Stimulated activated CD4-positive, alpha-beta T cell treated with anti-CD3 and anti-CD28 coated beads, Interleukin-15, amount 100 ng/mL, for 48 hours (primary cell): Measurements from ENCODE around the gene CCDC28A.

Source experiments
- DNase-seq, 2 donors: peaks; one replicate each; pipeline ENCODE4 v3.0.0-alpha.2; 2020; ENCODE audit warnings: low read depth in 2 of 2

CCDC28A gene

DNA sequence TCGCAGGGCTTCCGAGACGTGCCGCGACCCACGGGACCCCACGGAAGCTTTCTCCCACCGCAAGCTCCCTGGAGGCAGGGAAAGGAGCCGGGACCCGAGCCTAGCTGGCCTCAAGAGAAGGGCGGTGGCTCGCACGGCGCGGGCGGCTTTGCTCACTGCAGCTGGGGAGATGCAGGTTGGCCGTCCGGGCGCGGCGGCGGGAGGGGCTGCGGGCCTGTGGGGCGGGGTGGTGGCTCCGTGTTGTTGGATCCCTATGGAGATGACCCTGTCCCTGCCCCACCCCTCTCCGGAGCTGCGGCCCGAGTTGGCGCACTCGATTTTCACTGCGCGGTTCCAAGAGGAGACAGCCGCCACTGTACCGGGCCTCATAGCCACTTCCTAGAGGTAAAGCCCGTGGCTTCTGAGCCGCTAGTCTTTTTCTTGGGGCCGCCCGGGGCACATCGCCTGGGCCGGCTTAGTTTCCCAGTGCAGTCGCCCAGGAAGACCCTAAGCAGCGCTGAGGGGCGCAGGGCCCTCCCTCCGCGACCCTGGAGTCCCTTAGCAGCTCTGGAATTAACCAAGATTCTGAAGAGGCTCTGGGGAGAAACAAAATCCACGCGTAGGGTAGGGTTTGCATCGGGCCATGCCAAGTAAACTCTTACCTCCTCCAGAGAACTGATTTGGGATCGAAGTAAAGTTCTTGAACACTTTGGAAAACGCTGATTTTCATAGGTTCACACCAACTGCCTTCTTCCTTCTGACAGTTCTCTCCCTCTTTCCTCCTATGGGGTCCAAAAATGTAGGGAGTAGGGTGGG lies 22.4 kb downstream of the CCDC28A start, which contains the start of gene ECT2L:
ECT2L (plus strand) TSS at position 279 of the 795 bp plus-strand sequence. CDS start 17,188 bp downstream, outside the sequence.
- DNase-seq, result no peak

DNA sequence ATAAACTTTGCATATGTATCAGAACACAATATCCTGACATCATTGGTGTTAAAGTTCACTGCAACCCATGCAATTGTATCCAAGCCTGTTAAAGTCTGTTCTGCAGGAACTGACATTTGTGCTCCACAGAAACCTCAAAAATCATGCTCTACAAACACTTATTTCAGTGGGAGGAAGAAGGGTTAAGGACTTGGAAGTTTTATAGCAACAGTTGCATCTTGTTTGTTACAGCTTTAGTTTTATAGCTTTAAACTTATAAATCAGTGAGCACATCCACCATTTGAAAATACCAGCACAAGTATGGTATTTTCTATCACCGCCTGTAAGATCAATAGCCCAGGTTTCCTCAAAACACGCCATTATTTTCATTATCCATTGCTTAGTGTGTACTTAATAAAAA lies 23.2 kb downstream of the CCDC28A start:
- DNase-seq, result no peak

GRCh38 chr6:138797806-138798446 lies 24.4 kb downstream of the CCDC28A start:
- no peak for DNase-seq

DNA sequence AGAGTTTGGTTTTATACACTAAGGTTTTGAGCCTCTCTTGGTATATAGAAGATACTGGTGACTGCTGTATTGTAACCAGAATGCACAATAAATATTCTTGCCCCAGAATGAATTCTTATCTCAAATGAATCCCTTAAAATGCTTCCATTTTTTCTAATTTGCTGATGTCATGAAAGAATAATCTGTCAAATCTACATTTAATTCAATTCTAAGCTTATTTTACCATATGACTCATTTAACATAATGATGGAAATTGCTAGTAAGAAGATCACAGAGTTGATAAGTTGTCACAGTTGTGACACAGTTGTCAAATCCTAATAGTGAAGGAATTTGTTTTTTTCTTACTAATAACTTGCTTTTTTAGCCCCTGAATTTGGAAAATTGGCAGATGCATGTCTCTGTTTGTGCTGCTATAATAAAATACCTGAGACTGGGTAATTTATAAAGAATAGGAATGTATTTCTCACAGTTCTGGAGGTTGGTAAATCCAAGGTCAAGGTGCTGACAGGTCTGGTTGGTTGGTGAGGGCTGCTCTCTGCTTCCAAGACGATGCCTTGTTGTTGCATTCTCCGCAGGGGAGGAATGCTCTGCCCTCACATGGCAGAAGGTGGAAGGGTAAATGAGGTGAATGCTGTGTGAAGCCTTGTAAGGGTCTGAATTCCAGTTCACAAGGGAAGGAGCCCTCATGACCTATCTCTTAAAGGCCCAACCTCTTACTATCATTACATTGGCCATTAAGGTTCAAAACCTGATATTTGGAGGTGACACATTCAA lies 27.0 kb downstream of the CCDC28A start:
- DNase-seq, result no peak

GRCh38 chr6:138803331-138803730 lies 29.8 kb downstream of the CCDC28A start:
- DNase-seq, result no peak

GRCh38 chr6:138803861-138804260 lies 30.3 kb downstream of the CCDC28A start:
- DNase-seq, result no peak

DNA sequence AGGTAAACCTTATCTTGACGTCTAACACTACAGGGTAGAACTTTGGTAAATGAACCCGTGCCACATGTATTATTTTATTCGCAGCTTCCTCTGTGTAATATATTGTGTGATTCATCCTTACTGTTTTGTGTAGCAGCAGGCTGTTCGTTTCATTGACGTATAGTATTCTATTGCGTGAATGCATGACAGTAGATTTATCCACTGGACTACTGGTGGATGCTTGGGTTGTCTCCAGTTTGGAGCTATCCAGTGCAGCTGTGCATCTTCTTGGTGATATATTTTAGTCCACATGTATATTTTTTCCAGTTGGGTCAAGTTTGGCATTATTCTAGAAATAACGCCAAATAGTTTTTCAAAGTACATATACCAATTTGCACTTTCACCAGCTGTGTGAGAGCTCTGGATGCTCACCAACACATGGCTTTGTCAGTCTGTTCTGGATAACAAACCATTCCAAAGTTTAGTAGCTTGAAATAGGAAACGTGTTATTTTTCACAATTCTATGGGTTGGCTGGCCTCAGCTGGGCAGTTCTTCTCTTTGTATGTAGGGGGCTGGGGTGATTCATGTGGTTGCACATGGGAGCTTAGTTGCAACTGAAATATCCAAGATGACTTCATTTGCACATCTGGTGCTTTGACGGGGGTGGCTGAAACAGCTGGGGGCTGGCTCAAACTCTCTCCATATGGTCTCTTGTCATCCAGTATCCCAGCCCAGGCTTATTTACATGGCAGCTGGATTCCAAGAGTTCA lies 31.6 kb downstream of the CCDC28A start:
- DNase-seq, result no peak

- no peak for DNase-seq
Observed at GRCh38 chr6:138806889-138807288, 33.3 kb downstream of the CCDC28A start.

DNA sequence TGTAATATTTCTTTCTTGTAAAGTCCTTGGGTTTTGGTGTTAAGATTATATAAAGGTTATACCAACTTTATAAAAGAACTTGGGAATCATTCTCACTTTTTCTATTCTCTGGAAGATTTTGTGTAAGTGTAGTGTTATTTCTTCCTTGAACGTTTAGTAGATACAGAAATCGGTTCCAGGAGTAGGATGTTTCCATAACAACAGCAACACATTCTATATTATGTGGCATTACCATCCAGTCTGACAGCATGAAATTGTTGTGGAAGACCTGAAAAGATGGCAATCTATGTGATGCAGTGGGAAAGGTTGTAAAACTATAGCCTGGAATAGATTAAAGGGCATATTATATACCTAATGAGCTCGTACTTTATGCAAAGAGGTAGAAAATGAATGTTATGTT lies 36.1 kb downstream of the CCDC28A start:
- DNase-seq, result no peak

DNA sequence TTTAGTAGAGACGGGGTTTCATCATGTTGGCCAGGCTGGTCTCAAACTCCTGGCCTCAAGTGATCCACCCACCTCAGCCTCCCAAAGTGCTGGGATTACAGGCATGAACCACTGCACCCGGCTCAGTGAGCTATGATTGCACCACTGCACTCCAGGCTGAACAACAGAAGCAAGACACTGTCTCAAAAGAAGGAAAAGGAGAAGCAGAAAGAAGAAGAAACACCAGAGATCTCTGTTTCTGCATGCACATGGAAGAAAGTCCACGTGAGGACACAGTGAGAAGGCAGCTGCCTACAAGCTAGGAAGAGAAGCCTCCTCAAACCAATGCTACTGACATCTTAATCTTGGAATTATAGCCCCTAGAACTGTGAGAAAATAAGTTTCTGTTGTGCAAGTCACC lies 38.3 kb downstream of the CCDC28A start:
- DNase-seq, result no peak

DNA sequence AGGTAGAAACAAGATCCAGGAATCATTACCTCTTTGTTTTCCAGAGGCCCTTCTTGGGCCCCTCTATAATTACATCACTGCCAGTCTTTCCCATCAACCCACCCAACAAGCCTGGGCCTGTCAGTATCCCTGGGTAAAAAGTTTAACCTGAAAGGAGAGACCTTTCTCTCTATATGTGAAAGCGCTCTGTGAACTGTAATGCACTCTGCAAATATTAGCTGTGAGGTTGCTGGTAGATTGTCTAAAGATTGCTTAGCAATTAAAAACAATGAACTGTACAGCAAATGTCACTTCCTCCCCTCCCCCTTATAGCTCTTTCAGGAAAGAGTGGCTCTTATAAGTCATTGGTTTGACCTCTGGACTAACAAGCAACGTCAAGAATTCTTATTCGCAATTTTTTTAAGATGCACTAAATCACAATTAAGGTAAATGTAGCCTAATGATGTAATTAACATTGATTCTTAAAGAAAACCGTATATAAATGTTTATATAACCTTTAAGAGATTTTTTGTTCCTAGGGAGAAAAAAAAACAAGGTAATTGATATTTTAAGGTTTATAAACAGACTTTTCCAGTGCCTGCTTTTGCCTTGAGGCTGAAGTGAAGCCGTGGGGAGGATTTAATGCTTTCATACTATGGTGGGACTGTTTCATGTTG lies 40.7 kb downstream of the CCDC28A start:
- DNase-seq, result no peak

- DNase-seq, result no peak
Observed at GRCh38 chr6:138815221-138815620, 41.7 kb downstream of the CCDC28A start.

- no peak for DNase-seq
Observed at GRCh38 chr6:138815797-138816528, 42.4 kb downstream of the CCDC28A start.

DNA sequence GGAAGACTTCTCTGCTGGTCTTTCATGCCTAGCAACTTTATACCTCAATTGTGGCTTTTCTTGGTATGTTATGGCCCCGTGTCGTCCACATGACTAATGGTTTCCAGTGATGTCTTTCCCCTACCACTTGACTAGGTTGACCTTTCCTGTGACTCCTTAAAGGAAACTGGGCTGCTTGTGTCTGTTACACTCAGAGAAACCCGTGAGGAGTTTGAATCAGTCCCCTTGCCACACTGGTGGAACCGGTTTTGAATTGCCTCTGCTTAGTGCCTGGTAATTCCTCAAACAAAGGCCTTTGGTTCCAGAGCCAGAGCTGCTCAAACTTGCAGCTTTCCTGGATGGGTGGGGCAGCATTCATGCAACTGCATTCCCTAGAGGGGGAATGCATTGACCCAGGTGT lies 44.2 kb downstream of the CCDC28A start:
- no peak for DNase-seq

DNA sequence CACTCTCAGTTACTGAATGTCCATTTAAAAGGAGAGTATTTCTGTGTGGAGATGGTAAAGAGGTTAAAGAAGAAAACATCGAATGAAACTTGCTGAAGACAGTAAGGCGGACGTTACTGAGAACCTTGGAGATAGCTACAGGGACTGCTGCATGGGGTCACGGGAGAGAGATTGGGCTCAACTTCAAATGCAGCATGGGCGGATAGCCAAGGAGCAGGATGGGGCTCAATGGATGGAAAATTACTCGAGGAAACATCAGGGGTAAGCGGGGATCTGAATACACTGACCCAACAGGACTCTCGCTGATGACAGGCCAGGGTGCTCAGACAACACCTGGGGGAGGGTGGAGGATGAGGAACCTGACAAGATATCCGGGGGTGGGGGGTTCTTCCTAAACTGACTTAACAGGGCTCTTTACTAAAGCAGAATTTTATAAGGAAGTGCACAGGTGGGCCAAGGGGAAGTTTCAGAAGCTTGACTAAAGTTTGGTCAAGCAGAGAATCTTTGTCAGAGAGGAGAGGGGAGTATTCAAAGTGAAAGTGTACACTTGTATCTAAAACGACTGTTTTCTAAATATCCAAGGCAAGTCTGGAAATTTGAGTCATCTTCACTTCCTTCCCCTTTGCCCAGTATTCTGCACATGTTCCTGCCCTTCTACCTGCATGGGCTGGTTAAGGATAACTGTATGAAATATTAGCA lies 45.1 kb downstream of the CCDC28A start:
- DNase-seq, result no peak

GRCh38 chr6:138821519-138821918 lies 48.0 kb downstream of the CCDC28A start:
- DNase-seq, result no peak

DNA sequence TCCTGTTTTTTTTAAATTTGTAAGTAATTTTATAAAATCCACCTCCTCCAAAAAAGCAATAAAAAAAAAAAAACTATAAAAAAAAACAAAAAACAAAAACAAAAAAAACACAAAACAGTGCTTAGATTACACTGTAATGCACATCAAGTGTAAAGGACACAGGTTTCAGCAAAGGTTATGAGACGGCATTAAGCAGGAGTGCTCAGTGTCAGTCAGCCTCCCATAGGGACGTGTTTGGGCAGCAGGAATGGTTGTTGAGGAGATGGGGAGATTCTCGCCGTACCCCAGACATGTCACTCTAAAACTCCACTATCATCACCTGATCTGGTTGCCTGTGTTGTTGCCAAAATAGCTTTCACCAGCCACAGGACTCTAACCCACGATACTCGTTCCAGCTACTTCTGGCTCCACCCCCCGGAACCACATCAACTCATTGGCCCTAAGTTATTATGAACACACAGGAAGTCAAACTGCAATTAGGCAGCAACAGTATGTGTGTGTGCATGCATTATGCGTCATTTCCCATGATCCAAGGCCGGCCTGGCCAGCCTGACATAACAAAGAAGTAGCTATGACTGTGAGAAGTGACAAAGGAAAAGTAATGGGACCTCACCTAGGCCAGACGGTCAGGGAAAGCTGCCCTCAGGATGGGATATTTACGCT lies 51.0 kb downstream of the CCDC28A start:
- DNase-seq, result no peak

DNA sequence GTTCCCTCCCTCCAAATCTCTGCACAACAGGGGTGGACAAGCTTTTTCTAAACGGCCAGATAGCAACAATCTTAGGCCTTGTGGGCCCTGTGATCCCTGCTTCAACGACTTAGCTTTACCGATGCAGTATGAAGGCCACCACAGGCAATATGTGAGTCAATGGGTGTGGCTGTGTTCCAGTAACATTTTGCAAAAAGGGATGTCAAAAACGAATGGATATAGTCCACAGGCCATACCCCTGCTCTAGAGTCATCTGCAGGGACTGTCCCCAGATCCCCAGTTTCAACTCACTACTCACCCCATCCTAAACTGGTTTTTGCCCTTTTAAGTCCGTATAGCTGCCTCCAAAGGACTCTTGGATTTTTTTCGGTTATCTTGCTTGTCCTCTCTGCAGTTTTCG lies 56.7 kb downstream of the CCDC28A start:
- DNase-seq, result no peak

- no peak for DNase-seq
Observed at GRCh38 chr6:138832182-138832581, 58.6 kb downstream of the CCDC28A start.
